ENCODE results near the gene TANK.
"Not testable (repeated sequence)": the region's sequence is repeated elsewhere in the genome, so short reads cannot be mapped to it uniquely, and the experiment has no call there.

TANK gene

DNA sequence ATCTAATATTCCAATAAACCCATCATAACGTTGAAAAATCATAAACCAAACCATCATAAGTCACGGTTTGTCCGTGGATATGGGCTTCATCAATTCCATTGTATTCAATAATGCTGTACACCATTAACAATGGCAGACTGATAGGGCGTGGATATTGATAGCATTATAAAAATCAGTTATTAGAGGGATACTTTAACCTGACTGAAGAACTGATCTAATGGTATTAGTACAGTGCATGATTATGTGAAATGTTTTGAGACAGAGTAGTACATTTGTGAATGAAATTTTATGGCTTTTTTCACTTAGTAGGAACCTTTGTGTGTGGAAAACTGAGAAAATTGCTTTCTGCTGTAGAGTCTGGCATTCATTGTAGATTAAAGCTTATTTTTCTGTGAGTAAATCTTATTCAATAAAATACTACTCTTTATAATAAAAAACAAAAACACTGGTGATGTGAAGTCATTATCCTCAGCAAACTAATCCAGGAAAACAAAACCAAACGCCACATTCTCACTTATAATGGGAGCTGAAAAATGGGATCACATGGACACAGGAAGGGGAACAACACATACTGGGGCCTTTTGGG lies 119.1 kb downstream of the TANK start:
- not testable (repeated sequence) for DNase-seq

DNA sequence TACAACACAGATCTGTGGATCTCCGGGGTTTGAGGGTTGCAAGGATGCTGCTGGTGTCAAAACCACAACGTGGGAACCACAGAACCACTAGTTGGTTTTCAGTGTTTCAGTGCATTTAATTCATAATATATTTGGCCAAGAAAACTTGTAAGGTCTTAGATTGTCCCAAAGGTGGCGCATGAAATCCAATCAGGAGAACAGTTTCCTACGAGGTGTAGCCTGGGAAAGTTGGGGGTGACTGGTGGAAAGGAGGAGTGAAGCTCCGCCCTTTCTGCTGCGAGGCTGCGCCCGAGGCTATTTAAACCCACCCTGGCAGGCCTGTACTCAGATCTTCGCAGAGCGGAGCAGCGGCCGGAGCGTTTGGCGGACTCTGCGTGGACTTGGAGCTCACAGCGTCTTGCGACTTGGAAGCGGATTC lies 120.7 kb downstream of the TANK start:
- DNase-seq = not testable (repeated sequence)

DNA sequence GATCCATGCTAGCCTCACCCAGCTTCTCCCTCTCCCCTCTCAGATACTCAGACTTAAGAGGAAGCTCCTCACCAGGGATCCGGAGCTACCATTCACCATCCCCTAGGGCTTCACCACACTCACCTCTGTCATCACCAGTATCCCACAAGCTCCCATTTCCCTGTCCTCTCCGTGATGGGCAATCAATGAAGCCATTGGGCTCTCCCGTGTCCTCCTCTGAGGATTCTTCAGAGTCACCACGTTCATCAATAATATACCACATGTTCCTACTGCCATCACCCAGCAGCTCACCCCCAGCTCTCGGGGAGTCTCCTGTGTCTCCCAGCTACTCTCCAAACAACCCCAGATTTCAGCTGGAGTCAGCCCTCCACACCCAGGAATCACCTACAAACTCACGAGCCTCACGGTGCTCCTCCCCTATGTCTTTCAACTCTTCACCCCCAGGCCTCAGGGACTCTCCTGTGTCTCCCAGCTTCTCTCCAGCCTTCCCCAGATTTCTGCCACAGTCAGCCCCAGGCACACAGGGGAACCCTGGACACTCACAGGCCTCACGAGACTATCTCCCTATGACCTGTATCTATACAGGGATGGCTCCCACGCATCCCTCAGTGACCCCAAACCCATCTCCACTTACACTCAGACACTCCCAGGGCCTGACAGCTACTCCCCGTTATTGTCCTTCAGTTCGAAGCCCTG lies 121.5 kb downstream of the TANK start:
- not testable (repeated sequence) for DNase-seq

DNA sequence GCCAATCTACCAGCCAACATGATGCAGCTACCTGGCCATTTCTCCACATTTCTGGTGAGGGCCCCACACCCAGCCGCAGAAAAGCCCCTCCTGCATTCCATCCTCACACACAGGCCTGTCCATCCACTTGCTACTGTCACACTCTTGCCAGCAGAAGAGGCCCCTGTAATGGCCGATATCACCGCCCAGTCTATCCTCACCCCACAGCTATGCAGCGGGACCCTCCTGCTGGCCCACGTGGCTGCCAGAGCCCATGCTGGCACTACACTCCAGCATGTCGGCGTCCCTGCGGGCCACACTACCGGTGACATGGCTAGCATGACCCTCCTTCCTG lies 122.0 kb downstream of the TANK start:
- not testable (repeated sequence) for DNase-seq

DNA sequence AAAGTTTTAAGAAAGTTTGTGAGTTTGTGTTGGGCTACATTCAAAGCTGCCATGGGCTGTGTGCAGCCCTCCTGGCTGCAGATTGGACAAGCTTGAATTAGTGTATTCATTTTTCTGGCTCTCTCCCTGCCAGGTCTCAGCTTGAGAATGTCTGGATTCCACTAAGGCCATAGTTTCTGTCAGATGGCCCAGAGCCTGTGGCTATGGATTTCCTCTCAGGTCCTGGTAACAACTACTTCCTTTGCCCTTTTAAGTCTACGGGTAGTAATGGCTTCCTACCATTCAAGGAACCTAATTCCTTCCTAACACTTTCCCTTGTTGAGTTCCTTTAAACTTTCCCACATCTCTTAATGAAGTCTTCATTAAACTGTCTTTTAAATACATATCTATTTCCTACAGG lies 123.7 kb downstream of the TANK start:
- DNase-seq = no peak
